ENCODE results near the gene ECE1. TPM values are rescaled to one million over a fixed set of nuclear protein-coding genes. Genes with fewer than 3 reads are reported as not detected.

Gene ECE1
- total and polyA plus RNA-seq, 2 of the 13 experiments (the other 11 are each of a cell fraction or from before 2014, with no cell fraction given): 13.5 to 21.2 TPM

DNA sequence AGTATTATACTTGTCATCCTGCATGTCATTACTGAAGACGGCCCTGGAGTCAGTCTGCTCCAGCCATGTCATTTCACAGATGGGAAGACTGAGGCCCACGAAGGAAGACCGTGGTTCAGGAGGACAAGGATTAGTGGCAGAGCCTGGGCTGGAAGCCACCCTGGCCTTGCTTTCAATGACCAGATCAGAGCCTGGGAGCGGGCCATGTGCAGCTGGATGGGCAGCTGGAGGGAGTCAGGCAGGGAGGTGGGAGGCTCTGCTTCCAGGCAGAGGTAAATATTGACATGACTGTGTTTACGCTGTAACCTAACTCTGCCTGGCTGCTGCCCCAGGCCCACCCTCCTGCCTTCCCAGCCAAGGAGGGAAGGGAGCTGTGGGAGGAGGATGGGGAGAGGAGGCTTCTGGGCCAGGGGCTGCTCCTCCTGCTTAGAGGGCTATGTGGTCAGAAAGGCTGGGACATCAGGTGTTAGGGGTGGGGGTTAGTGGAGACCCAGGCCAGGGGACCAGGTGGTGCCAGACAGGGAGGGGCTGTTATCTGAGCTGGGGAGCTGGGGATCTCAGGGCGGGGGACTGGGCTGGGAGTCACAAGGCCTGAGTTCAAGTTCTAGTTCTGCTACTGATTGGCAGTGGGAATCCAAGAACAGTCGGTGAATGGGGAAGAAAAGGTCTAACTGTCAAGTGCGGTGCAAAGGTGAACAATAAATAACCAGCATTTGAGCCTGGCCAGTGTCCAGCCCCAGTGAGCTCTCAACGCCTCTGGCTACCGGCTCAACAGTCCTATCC is 48.5 kb upstream of the ECE1 start (continued):
- TF ChIP-seq, protein P1, sequence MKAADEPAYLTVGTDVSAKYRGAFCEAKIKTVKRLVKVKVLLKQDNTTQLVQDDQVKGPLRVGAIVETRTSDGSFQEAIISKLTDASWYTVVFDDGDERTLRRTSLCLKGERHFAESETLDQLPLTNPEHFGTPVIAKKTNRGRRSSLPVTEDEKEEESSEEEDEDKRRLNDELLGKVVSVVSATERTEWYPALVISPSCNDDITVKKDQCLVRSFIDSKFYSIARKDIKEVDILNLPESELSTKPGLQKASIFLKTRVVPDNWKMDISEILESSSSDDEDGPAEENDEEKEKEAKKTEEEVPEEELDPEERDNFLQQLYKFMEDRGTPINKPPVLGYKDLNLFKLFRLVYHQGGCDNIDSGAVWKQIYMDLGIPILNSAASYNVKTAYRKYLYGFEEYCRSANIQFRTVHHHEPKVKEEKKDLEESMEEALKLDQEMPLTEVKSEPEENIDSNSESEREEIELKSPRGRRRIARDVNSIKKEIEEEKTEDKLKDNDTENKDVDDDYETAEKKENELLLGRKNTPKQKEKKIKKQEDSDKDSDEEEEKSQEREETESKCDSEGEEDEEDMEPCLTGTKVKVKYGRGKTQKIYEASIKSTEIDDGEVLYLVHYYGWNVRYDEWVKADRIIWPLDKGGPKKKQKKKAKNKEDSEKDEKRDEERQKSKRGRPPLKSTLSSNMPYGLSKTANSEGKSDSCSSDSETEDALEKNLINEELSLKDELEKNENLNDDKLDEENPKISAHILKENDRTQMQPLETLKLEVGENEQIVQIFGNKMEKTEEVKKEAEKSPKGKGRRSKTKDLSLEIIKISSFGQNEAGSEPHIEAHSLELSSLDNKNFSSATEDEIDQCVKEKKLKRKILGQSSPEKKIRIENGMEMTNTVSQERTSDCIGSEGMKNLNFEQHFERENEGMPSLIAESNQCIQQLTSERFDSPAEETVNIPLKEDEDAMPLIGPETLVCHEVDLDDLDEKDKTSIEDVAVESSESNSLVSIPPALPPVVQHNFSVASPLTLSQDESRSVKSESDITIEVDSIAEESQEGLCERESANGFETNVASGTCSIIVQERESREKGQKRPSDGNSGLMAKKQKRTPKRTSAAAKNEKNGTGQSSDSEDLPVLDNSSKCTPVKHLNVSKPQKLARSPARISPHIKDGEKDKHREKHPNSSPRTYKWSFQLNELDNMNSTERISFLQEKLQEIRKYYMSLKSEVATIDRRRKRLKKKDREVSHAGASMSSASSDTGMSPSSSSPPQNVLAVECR (CRISPR knock-in tag; IDR thresholded peaks at IDR 0.05; ENCODE audit: borderline replicate concordance): peak; percentile 85; the same call in 1 of the 2 replicates
- peak; percentile 59; the same call in 1 of the 2 replicates for TF ChIP-seq ZNF205 (CRISPR knock-in tag; IDR thresholded peaks at IDR 0.05)
- TF ChIP-seq, protein P2, sequence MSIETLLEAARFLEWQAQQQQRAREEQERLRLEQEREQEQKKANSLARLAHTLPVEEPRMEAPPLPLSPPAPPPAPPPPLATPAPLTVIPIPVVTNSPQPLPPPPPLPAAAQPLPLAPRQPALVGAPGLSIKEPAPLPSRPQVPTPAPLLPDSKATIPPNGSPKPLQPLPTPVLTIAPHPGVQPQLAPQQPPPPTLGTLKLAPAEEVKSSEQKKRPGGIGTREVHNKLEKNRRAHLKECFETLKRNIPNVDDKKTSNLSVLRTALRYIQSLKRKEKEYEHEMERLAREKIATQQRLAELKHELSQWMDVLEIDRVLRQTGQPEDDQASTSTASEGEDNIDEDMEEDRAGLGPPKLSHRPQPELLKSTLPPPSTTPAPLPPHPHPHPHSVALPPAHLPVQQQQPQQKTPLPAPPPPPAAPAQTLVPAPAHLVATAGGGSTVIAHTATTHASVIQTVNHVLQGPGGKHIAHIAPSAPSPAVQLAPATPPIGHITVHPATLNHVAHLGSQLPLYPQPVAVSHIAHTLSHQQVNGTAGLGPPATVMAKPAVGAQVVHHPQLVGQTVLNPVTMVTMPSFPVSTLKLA (IDR thresholded peaks at IDR 0.05): peak; percentile 74
- TF ChIP-seq, protein P3, sequence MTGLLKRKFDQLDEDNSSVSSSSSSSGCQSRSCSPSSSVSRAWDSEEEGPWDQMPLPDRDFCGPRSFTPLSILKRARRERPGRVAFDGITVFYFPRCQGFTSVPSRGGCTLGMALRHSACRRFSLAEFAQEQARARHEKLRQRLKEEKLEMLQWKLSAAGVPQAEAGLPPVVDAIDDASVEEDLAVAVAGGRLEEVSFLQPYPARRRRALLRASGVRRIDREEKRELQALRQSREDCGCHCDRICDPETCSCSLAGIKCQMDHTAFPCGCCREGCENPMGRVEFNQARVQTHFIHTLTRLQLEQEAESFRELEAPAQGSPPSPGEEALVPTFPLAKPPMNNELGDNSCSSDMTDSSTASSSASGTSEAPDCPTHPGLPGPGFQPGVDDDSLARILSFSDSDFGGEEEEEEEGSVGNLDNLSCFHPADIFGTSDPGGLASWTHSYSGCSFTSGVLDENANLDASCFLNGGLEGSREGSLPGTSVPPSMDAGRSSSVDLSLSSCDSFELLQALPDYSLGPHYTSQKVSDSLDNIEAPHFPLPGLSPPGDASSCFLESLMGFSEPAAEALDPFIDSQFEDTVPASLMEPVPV (CRISPR knock-in tag; IDR thresholded peaks at IDR 0.05): peak; percentile 89
- TF ChIP-seq KLF9 (CRISPR knock-in tag; IDR thresholded peaks at IDR 0.05; ENCODE audit: low read depth): peak; percentile 18; the same call in 1 of the 2 replicates
- peak; percentile 78; the same call in 1 of the 2 replicates for TF ChIP-seq SIN3A (IDR thresholded peaks at IDR 0.05; ENCODE audit: borderline replicate concordance, low read depth, low read length)
- TF ChIP-seq ZNF326 (CRISPR knock-in tag; IDR thresholded peaks at IDR 0.05; ENCODE audit: borderline replicate concordance): no peak
- no peak for TF ChIP-seq RARG (CRISPR knock-in tag; IDR thresholded peaks at IDR 0.05; ENCODE audit: low read depth)
- peak; percentile 88; the same call in 1 of the 2 replicates for TF ChIP-seq CHD4 (IDR thresholded peaks at IDR 0.05; ENCODE audit: borderline replicate concordance, low read length)
- peak; percentile 88 for TF ChIP-seq RXRB (CRISPR knock-in tag; IDR thresholded peaks at IDR 0.05; ENCODE audit: borderline replicate concordance)
- peak; percentile 74; the same call in 1 of the 2 replicates for TF ChIP-seq ZNF12 (CRISPR knock-in tag; IDR thresholded peaks at IDR 0.05)
- TF ChIP-seq, protein P4, sequence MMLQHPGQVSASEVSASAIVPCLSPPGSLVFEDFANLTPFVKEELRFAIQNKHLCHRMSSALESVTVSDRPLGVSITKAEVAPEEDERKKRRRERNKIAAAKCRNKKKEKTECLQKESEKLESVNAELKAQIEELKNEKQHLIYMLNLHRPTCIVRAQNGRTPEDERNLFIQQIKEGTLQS (CRISPR knock-in tag; IDR thresholded peaks at IDR 0.05): no peak
- no peak for TF ChIP-seq ZNF773 (CRISPR knock-in tag; IDR thresholded peaks at IDR 0.05; ENCODE audit: borderline replicate concordance)
- peak; percentile 71 for TF ChIP-seq KMT2A (CRISPR knock-in tag; IDR thresholded peaks at IDR 0.05)
- TF ChIP-seq TOPORS (CRISPR knock-in tag; IDR thresholded peaks at IDR 0.05): 0 out of 2 replicates have a peak, but pooled peaks have one; percentile 38
- no peak for TF ChIP-seq ZNF484 (CRISPR knock-in tag; IDR thresholded peaks at IDR 0.05; ENCODE audit: borderline replicate concordance, low read depth)
- no peak for TF ChIP-seq DNMT3B (CRISPR knock-in tag; conservative IDR thresholded peaks at IDR 0.05)
- peak; percentile 64; the same call in 1 of the 2 replicates for TF ChIP-seq RNF2 (conservative IDR thresholded peaks at IDR 0.05; ENCODE audit: low read depth)
- TF ChIP-seq, protein P5, sequence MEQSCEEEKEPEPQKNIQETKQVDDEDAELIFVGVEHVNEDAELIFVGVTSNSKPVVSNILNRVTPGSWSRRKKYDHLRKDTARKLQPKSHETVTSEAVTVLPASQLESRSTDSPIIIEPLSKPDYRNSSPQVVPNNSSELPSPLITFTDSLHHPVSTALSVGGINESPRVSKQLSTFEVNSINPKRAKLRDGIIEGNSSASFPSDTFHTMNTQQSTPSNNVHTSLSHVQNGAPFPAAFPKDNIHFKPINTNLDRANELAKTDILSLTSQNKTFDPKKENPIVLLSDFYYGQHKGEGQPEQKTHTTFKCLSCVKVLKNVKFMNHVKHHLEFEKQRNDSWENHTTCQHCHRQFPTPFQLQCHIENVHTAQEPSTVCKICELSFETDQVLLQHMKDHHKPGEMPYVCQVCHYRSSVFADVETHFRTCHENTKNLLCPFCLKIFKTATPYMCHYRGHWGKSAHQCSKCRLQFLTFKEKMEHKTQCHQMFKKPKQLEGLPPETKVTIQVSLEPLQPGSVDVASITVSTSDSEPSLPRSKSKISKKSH (CRISPR knock-in tag; IDR thresholded peaks at IDR 0.05; ENCODE audit: borderline replicate concordance): no peak; the same call in 1 of the 2 replicates

Data from HepG2 (cell line).